GM12872 (cell line): ENCODE data around the gene SUGCT.

Experiments used
- CTCF ChIP-seq: IDR thresholded peaks from 3 replicates; pipeline ENCODE4 v1.5.1; 2011; ENCODE audit warnings: low read depth, mild to moderate bottlenecking, low read length, moderate library complexity; ENCODE audit not compliant: insufficient read depth

The SUGCT gene

GRCh38 chr7:40412323-40412722 lies 277.5 kb downstream of the SUGCT start:
- no peak for TF ChIP-seq CTCF

GRCh38 chr7:40418448-40418847 lies 283.6 kb downstream of the SUGCT start:
- no peak for TF ChIP-seq CTCF

GRCh38 chr7:40418983-40419382 lies 284.2 kb downstream of the SUGCT start:
- TF ChIP-seq CTCF, result no peak

GRCh38 chr7:40419806-40420205 lies 285.0 kb downstream of the SUGCT start:
- TF ChIP-seq CTCF, result no peak

- TF ChIP-seq CTCF, result no peak
Measured at GRCh38 chr7:40421433-40421832, 286.6 kb downstream of the SUGCT start.

- TF ChIP-seq CTCF, result no peak
Measured at GRCh38 chr7:40425696-40426095, 290.9 kb downstream of the SUGCT start.

- TF ChIP-seq CTCF, result no peak
Measured at GRCh38 chr7:40428421-40428820, 293.6 kb downstream of the SUGCT start.

- TF ChIP-seq CTCF, result no peak
Measured at GRCh38 chr7:40429826-40430225, 295.0 kb downstream of the SUGCT start.
